Activated naive CD4-positive, alpha-beta T cell treated with anti-CD3 and anti-CD28 coated beads, Interleukin-2, amount 50 U/mL, for 72 hours (primary cell): ENCODE data around the gene MICAL1. TPM values are rescaled to one million over a fixed set of nuclear protein-coding genes. Genes with fewer than 3 reads are reported as not detected.

Experiments used
- ATAC-seq, 2 donors: fragments of 150-1000 bp; cut with Tn5 transposase; 2 replicates each; pipeline ENCODE4 v1.10.0; 2021; ENCODE audit warnings: mild to moderate bottlenecking in 2 of 2, moderate library complexity in 2 of 2
- DNase-seq, 2 donors: peaks; one replicate each; pipeline ENCODE4 v3.0.0; 2021 to 2022; ENCODE audit warnings: low spot score in 2 of 2
- H3K27ac Mint-ChIP-seq, 2 donors: one replicate each; pipeline ENCODE4 v1.8.0; 2022; ENCODE audit warnings: mild to moderate bottlenecking in 2 of 2, mixed read lengths in 2 of 2
- H3K36me3 Mint-ChIP-seq, 2 donors: one replicate each; pipeline ENCODE4 v1.8.0; 2022; ENCODE audit warnings: mixed read lengths in 2 of 2
- H3K9me3 Mint-ChIP-seq, 2 donors: one replicate each; pipeline ENCODE4 v1.8.0; 2022; ENCODE audit warnings: mixed read lengths in 2 of 2
- total RNA-seq, 2 donors: library from RNA; stranded (reverse); gene quantifications; one replicate each; pipeline ENCODE4 v1.2.3, GENCODE V29; 2022

MICAL1 gene
- total RNA-seq, 2 donors from 2014 or later = 32.9 to 45.7 TPM

- no peaks in the 10 kb centered on the region for H3K36me3 Mint-ChIP-seq
- ATAC-seq (no peak), DNase-seq (no peak)
- peak overlapping the region in 1 of 2 donors; percentile 3 for H3K27ac Mint-ChIP-seq
- no peaks in the 10 kb centered on the region for H3K9me3 Mint-ChIP-seq
Observed at GRCh38 chr6:109428889-109429477, 26.6 kb downstream of the MICAL1 start.

DNA sequence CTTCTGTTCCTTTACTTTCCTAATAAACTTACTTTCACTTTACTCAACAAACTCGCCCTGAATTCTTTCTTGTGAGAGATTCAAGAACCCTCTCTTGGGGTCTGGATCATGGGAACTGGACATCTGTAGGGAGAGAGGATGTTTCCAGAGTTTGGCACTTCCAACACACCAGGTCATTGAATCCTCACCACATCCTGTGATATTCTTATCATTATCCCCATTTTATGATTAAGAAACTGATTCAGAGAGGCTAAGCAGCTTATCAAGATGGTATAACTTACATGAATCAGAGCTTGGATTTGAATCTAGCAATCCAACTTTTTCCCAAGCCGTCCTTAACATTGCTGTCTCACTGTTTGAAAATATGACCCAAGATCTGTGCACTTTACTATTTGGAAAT is 30.6 kb downstream of the MICAL1 start:
- no peaks in the 10 kb centered on the region for H3K36me3 Mint-ChIP-seq
- DNase-seq (no peak), ATAC-seq (no peak)
- no peak overlapping the region for H3K27ac Mint-ChIP-seq
- no peaks in the 10 kb centered on the region for H3K9me3 Mint-ChIP-seq

GRCh38 chr6:109421184-109421583 is 34.4 kb downstream of the MICAL1 start:
- no peak for DNase-seq
- no peak for ATAC-seq
- H3K27ac Mint-ChIP-seq = no peak overlapping the region
- H3K36me3 Mint-ChIP-seq = no peaks in the 10 kb centered on the region
- no peaks in the 10 kb centered on the region for H3K9me3 Mint-ChIP-seq

GRCh38 chr6:109420751-109421150 is 34.8 kb downstream of the MICAL1 start:
- Mint-ChIP-seq H3K36me3 (no peaks in the 10 kb centered on the region), H3K27ac (no peak overlapping the region), H3K9me3 (no peaks in the 10 kb centered on the region)
- DNase-seq (no peak), ATAC-seq (no peak)

DNA sequence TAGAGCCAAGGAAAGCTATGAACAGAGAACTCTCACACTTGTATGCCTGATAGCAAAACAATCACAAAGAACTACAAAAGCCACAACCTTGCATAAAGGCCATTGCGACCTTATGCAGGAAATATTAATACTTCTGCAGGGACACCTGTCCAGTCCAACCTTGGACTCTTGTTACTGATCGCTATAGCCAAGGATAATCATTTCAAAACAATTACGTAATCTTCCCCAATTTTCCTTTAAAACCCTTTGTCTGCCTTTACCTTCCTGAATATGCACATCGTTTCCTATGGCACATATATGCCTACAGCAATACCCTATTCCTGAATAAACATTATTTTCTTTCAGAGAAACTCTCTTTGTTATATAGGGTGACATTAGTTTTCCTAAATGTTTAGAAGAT is 37.9 kb downstream of the MICAL1 start:
- Mint-ChIP-seq H3K9me3 (no peaks in the 10 kb centered on the region), H3K36me3 (no peaks in the 10 kb centered on the region), H3K27ac (no peak overlapping the region)
- ATAC-seq = no peak
- DNase-seq = no peak

- DNase-seq (no peak), ATAC-seq (no peak)
- Mint-ChIP-seq H3K36me3 (no peaks in the 10 kb centered on the region), H3K9me3 (no peaks in the 10 kb centered on the region), H3K27ac (no peak overlapping the region)
Observed at GRCh38 chr6:109411034-109411433, 44.5 kb downstream of the MICAL1 start.

- no peak for ATAC-seq
Observed at GRCh38 chr6:109406196-109406595, 49.4 kb downstream of the MICAL1 start.

GRCh38 chr6:109397020-109397419 is 58.6 kb downstream of the MICAL1 start:
- Mint-ChIP-seq H3K9me3 (no peaks in the 10 kb centered on the region), H3K27ac (peak overlapping the region in 1 of 2 donors; percentile 3), H3K36me3 (no peaks in the 10 kb centered on the region)
- DNase-seq (no peak), ATAC-seq (peak in 1 of 2 donors; percentile 16)

More at GRCh38 chr6:109406196-109406595, 49.4 kb downstream of the MICAL1 start:
- H3K9me3 Mint-ChIP-seq = no peaks in the 10 kb centered on the region
- H3K36me3 Mint-ChIP-seq = no peaks in the 10 kb centered on the region
- no peak overlapping the region for H3K27ac Mint-ChIP-seq
- DNase-seq = no peak

GRCh38 chr6:109396046-109396718 is 59.4 kb downstream of the MICAL1 start:
- DNase-seq (no peak), ATAC-seq (peak in 1 of 2 donors; percentile 58)
- H3K9me3 Mint-ChIP-seq = no peaks in the 10 kb centered on the region
- H3K36me3 Mint-ChIP-seq = no peaks in the 10 kb centered on the region
- no peak overlapping the region for H3K27ac Mint-ChIP-seq

Other genes with a start within 250 kb of the MICAL1 start
- gene CD164, start 73.3 kb downstream of the MICAL1 start, total RNA-seq = 100 to 1,000 TPM; 184 to 186 TPM
- not detected for gene PPIL6, start 15.1 kb downstream of the MICAL1 start, total RNA-seq
- gene SMPD2, start 15.0 kb downstream of the MICAL1 start, total RNA-seq = 1 to 10 TPM; 7.6 to 9.8 TPM
- gene ZBTB24, start 27.4 kb upstream of the MICAL1 start, total RNA-seq = 10 to 100 TPM; 10.8 to 11.5 TPM
- gene AK9, start 235.4 kb upstream of the MICAL1 start, total RNA-seq = 1 to 10 TPM; 1.5 to 3.8 TPM
- 10 to 100 TPM; 19.8 to 20.2 TPM for gene FIG4, start 235.5 kb upstream of the MICAL1 start, total RNA-seq